Activated T-cell treated with anti-CD3 and anti-CD28 coated beads, Interleukin-2, amount 50 U/mL, for 24 hours (primary cell): ENCODE results near the gene GALNT9.
"Not testable (repeated sequence)": the region's sequence is repeated elsewhere in the genome, so short reads cannot be mapped to it uniquely, and the experiment has no call there.

ENCODE experiments used
- DNase-seq: peaks from one replicate; pipeline ENCODE4 v3.0.0-alpha.2; 2020
- H3K27ac Mint-ChIP-seq: 2 replicates; pipeline ENCODE4 v1.8.0; 2020; ENCODE audit warnings: mild to moderate bottlenecking, mixed read lengths
- H3K27me3 Mint-ChIP-seq: 2 replicates; pipeline ENCODE4 v1.8.0; 2020; ENCODE audit warnings: mixed read lengths
- H3K36me3 Mint-ChIP-seq: 2 replicates; pipeline ENCODE4 v1.8.0; 2020; ENCODE audit warnings: low read depth, mixed read lengths
- H3K4me1 Mint-ChIP-seq: 2 replicates; pipeline ENCODE4 v1.8.0; 2020; ENCODE audit warnings: low read depth, mixed read lengths
- H3K4me3 Mint-ChIP-seq: 2 replicates; pipeline ENCODE4 v1.8.0; 2020; ENCODE audit warnings: mild to moderate bottlenecking, moderate library complexity, mixed read lengths
- H3K9me3 Mint-ChIP-seq: 2 replicates; pipeline ENCODE4 v1.8.0; 2020; ENCODE audit warnings: mixed read lengths

The GALNT9 gene

DNA sequence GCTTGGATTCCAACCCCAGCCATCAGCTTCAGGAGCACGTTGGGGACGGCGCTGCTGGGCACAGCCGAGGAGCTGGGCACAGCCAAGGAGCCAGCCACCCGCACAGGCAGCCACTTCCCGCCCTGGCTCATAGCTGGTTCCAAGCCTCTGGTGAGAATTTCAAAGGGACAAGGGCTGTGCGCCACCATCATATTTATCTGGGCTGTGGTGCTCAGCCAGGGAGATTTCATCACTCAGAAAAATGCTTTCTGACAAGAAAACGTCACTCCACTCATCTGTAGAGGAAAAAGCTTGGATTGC, 66.4 kb downstream of the GALNT9 start:
- Mint-ChIP-seq H3K9me3 (no peaks in the 10 kb centered on the region), H3K36me3 (no peaks in the 10 kb centered on the region), H3K4me3 (no peak overlapping the region), H3K4me1 (no peaks in the 10 kb centered on the region), H3K27me3 (peaks cover 2% of the 10 kb centered on the region), H3K27ac (no peak overlapping the region)
- no peak for DNase-seq

DNA sequence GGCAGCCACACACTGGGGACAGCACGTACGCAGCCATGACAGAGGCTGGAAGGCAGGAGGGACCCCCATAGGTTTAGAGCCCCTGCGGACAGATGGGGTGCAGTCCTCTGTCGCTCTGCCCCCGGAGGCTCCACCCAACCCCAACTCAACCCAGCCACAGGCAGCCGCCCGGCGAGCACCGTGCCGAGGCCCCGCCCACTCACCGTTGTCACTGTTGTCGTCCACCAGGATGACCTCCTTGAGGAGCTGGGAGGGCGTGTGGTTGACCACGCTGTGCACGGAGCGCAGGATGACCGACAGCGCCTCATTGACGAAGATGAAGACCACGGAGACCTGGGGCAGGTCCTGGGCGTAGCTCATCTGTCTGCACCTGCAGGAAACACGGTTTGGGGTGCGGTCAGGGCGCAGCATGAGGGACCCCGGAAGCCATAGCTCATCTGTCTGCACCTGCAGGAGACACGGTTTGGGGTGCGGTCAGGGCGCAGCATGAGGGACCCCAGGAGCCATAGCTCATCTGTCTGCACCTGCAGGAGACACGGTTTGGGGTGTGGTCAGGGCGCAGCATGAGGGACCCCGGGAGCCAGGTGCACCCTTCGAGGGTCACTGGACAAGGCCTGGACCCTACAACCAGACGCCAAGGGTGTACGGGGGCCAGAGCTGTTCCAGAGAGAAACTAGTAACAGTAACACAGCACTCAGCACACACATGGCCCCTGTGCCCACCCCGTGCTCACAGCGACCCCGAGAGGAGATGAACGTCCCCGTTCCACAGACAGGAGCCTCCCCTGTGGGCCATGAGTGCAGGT, 66.9 kb downstream of the GALNT9 start:
- Mint-ChIP-seq H3K4me1 (no peaks in the 10 kb centered on the region), H3K27ac (no peak overlapping the region), H3K27me3 (peaks cover 2% of the 10 kb centered on the region), H3K4me3 (no peak overlapping the region), H3K36me3 (no peaks in the 10 kb centered on the region), H3K9me3 (no peaks in the 10 kb centered on the region)
- no peak for DNase-seq

DNA sequence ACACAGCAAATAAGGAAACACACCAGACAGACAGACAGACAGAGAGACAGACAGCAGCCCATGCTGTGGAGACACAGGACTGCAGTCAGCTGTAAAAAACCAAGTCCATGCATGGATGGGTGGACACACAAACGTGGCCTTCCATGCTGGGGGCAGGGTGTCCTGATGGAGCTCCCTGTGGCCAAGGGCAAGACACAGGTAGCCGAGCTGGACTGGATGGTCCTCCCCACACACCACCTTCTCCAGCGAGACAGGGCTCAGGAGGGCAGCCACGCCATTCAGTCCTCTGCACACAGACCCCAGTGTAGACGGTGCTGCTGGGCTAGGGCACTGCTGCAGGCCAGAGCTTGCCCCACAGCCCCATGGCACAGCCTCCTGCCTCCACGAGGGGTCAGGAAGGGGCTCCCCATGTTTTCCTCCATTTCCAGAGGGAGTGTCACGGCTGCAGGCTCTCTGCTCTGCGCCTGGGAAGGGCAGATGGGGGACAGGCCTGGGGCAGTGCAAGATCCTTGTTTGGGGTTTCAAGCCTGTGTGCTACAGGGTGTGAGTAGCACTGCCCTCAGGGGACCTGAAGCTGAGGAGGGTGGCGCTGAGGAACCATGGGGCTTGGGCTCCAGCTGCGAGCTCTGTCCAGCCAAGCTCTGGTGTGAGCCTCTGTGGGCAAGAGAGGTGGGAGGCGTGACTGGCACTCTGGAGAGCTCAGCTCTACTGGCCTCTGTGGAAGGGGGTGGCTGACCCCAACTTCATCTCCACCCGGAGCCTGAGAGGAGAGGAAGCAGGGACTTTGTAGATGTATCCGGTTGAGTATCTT, 67.9 kb downstream of the GALNT9 start:
- Mint-ChIP-seq H3K36me3 (no peaks in the 10 kb centered on the region), H3K4me1 (no peaks in the 10 kb centered on the region), H3K27me3 (peaks cover 2% of the 10 kb centered on the region), H3K27ac (no peak overlapping the region), H3K9me3 (no peaks in the 10 kb centered on the region), H3K4me3 (no peak overlapping the region)
- no peak for DNase-seq

DNA sequence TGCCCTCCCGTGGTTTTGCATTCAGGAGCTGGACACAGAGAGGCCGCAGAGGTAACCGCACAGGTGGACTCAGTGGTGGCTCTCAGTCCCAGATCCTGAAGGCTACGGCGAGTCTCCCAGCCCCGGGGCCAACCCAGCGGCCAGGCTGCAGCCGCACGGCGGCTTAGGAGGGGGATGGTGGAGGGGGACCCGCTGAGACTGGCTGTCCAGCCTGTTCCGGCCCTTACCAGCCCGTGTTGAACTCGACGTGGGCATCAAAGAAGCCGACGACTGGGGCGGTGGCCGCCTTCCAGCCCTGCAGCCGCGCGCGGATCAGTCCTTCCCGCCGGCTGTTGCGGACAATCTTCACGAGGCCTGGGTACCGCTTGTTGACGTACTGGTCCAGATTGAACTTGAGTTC, 68.7 kb downstream of the GALNT9 start:
- DNase-seq: no peak
- Mint-ChIP-seq H3K9me3 (no peaks in the 10 kb centered on the region), H3K4me3 (no peak overlapping the region), H3K27me3 (peaks cover 2% of the 10 kb centered on the region), H3K4me1 (no peaks in the 10 kb centered on the region), H3K36me3 (no peaks in the 10 kb centered on the region), H3K27ac (no peak overlapping the region)

DNA sequence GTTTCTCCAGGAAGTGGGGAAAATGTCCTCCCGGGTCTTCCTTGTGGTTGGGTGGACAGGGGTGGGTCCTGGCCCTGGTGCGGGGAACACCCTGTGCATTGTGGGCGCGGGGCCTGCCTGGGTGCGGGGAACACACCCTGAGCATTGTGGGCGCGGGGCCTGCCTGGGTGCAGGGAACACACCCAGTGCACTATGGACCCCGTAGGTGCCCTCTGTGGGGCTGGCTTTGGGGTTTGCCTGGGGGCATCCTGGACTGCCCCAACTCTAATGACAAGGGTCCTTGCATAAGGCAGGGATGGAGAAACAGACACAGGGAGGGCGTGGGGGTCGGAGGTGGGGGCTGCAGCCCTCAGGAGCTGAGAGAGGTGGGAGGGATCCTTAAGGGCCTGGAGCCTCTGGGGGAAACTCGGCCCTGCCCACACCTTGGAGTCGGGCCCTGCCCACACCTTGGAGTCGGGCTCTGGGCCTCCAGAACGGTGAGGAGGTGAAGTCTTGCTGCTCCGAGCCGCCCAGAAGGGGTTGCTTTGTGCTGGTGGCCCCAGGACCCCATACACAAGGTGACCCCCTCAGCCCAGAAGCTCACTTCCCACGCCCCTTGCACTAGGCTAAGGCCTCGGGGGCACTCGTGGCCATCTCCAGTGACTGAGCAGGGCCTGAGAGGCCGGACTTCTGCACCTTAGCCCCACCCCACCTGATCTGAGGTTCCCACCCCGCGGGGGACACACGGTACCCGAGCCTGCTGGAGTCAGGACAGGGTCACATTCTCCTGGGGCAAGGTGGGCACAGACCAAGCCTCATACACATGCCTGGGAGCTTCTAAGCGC, 69.3 kb downstream of the GALNT9 start:
- DNase-seq: no peak
- H3K4me1 Mint-ChIP-seq: no peaks in the 10 kb centered on the region
- no peak overlapping the region for H3K4me3 Mint-ChIP-seq
- no peak overlapping the region for H3K27ac Mint-ChIP-seq
- H3K27me3 Mint-ChIP-seq: peaks cover 2% of the 10 kb centered on the region
- no peaks in the 10 kb centered on the region for H3K36me3 Mint-ChIP-seq
- H3K9me3 Mint-ChIP-seq: no peaks in the 10 kb centered on the region

DNA sequence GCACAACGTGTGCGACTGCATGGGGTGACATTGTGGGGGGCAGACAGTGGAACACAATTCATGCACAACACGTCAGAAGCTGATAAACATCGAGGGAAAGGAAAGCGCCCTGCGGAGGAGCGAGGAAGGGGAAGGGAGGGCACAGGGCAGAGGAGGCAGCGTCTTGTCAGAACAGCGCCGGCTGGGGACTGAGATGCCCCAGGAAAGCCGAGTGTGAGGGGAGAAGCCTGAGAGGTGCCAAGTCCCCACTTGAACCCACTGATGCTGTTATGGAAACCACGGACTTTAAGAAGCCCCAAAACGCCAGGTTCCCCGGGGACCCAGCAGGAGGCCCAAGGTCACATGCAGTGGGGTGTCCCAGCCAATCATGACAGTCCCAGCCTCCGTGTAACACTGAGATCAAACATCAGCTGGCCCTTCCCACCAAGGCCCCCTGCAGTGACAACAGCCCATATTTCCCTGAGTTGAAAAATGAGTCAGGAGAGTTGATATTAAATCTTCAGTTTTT, 70.0 kb downstream of the GALNT9 start:
- DNase-seq: no peak
- Mint-ChIP-seq H3K4me3 (no peak overlapping the region), H3K27me3 (peaks cover 2% of the 10 kb centered on the region), H3K4me1 (no peaks in the 10 kb centered on the region), H3K27ac (no peak overlapping the region), H3K36me3 (no peaks in the 10 kb centered on the region), H3K9me3 (no peaks in the 10 kb centered on the region)

DNA sequence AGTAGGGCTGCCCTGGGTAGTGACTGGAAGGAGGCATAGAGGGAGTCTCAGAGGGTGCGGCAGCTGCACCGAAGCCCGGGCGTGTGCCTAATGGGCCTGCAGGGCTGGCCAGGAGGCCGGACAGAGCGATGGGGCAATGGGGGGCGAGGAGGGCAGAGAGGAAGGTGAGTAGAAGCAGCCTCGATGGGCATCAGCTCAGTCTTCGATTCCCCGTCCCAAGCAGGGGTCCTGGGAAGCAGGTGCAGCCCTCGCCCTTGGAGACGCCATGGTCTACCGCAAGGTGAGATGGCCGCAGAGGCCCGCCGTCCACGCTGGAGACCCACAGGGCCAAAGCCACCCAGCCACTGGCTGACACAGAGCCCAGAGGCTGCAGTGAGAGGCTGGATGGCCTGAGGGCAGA, 70.8 kb downstream of the GALNT9 start:
- no peak overlapping the region for H3K4me3 Mint-ChIP-seq
- H3K27ac Mint-ChIP-seq: no peak overlapping the region
- H3K36me3 Mint-ChIP-seq: no peaks in the 10 kb centered on the region
- H3K4me1 Mint-ChIP-seq: no peaks in the 10 kb centered on the region
- no peaks in the 10 kb centered on the region for H3K9me3 Mint-ChIP-seq
- peaks cover 2% of the 10 kb centered on the region for H3K27me3 Mint-ChIP-seq
- DNase-seq: no peak

DNA sequence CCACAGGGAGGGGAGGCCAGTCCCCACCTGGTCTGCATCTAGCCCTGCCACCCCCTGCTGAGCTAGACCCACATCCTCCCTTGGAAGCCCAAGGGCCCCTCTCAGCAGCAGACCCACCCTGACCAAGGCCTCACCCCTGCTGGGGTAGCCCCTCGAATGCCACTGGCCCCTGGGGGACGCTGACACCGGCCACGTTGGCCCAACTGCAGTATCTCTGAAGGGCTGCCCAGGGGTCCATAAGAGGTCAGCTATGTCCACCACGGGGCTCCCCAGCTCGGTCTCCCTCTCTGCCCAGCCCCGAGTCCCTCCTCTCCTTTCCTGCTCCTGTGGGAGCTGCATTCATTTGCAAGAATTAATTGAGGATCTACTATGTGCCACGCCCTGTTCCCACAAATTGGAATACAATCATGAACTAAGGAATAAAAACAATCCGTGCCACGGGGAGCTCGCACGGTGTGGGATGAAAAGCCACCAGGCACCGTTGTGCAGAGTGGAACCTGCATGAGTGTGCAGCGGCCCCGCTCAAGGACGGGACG, 71.4 kb downstream of the GALNT9 start:
- H3K27me3 Mint-ChIP-seq: peaks cover 2% of the 10 kb centered on the region
- no peak overlapping the region for H3K4me3 Mint-ChIP-seq
- no peak overlapping the region for H3K27ac Mint-ChIP-seq
- DNase-seq: no peak
- H3K36me3 Mint-ChIP-seq: no peaks in the 10 kb centered on the region
- H3K4me1 Mint-ChIP-seq: no peaks in the 10 kb centered on the region
- H3K9me3 Mint-ChIP-seq: no peaks in the 10 kb centered on the region

DNA sequence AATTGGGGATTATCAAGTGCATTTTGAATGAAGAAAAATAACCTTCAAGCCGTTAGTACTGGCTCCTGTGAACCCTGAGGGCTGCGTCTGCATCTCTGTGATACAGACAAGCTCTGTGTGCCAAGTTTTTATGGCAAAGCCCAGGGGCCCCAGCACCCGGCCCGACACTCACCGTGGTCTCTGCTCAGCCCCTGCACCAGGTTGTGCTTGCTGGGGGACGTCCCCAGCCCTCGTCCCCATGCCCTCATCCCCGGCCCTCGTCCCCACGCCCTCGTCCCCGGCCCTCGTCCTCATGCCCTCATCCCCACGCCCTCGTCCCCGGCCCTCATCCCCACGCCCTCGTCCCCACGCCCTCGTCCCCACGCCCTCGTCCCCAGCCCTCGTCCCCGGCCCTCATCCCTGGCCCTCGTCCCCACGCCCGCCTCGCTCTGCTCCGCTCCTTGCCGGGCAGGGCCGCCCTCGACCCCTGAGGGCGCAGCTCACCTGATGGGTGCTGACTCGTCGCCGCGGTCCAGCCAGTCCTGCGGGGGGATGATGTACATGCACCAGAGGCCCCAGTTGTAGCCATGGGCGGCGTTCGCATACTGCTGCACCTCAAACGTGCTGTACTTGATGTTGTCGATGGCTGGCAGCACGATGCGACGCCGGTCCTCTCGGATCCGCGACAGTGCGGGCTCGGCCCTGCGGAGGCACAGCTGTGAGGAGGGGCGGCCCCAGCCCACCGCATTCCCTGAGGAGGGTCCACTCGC, 72.0 kb downstream of the GALNT9 start:
- no peaks in the 10 kb centered on the region for H3K4me1 Mint-ChIP-seq
- no peaks in the 10 kb centered on the region for H3K9me3 Mint-ChIP-seq
- DNase-seq: no peak
- no peak overlapping the region for H3K4me3 Mint-ChIP-seq
- H3K36me3 Mint-ChIP-seq: no peaks in the 10 kb centered on the region
- H3K27ac Mint-ChIP-seq: no peak overlapping the region
- H3K27me3 Mint-ChIP-seq: peaks cover 2% of the 10 kb centered on the region

DNA sequence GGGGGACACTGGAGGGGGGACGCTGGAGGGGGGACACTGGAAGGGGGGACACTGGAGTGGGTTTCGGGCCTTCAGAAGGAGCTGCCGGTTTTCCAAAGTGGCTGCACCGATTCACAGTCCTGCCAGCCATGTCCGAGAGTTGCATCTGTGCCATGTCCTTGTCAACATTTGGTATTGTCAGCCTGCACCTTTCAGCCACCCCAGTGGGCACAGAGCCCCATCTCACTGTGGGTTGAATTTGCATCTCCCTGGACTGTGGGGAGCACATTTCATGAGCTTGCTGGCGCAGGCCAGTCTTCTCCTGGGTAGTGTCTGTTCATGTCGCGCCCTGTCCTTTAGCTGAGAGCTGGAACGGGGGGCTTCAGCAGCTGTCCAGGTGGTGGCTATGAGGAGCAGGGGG, 72.7 kb downstream of the GALNT9 start:
- DNase-seq: no peak
- no peak overlapping the region for H3K27ac Mint-ChIP-seq

DNA sequence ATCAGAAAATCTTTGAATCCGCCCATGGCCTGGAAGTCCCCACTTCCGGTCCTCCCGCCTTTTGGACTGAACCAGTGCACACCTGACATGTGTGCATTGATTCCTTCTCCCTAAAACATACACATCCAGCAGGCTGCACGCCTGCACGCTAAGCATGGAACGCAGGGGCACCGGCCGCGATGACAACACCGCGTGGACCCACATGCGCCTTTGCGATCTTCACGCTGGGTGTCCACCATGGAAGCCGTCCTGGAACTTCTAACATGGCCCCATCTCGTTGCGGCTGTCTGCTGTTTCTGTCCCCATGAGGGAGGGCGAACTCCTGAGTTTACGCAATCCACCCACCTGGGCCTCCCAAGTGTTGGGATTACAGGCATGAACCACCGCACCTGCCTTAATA, 73.7 kb downstream of the GALNT9 start:
- Mint-ChIP-seq H3K27me3 (no peaks in the 10 kb centered on the region), H3K4me1 (no peaks in the 10 kb centered on the region), H3K36me3 (no peaks in the 10 kb centered on the region), H3K9me3 (no peaks in the 10 kb centered on the region), H3K4me3 (no peak overlapping the region), H3K27ac (no peak overlapping the region)
- no peak for DNase-seq

More for the DNA sequence above, 72.7 kb downstream of the GALNT9 start:
- Mint-ChIP-seq H3K9me3 (no peaks in the 10 kb centered on the region), H3K4me3 (no peak overlapping the region), H3K27me3 (peaks cover 2% of the 10 kb centered on the region), H3K36me3 (no peaks in the 10 kb centered on the region), H3K4me1 (no peaks in the 10 kb centered on the region)

DNA sequence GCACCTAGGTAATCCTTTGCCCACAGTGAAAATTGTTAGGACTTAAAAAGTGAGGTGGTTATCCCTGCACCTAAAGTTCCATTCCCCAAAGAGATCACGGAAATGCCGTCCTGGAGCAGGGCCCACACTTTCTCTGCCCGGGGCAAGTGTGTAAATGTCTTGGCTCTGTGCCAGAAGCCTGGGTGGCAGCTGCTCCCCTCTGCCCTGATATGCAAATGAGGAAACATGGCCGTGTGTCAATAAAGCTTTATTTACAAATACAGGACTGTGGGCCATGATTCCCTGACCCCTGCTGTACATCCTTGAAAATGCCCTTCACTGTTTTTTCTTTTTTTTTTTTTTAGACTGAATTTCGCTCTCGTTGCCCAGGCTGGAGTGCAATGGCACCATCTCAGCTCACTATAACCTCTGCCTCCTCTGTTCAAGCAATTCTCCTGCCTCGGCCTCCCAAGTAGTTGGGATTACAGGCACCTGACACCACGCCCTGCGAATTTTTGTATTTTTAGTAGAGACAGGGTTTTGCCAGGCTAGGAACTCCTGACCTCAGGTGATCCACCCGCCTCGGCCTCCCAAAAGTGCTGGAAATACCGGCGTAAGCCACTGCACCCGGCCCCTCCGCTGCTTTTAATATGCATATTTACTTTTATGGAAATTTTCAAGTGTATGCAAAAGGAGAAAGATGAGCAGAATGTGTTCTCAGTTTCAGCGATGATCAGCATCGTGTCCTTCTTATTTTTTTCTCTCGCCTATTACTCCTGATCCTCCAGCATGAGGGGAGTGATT, 75.5 kb downstream of the GALNT9 start:
- Mint-ChIP-seq H3K36me3 (no peaks in the 10 kb centered on the region), H3K4me3 (no peak overlapping the region), H3K4me1 (no peaks in the 10 kb centered on the region), H3K9me3 (no peaks in the 10 kb centered on the region), H3K27me3 (no peaks in the 10 kb centered on the region), H3K27ac (no peak overlapping the region)
- no peak for DNase-seq

DNA sequence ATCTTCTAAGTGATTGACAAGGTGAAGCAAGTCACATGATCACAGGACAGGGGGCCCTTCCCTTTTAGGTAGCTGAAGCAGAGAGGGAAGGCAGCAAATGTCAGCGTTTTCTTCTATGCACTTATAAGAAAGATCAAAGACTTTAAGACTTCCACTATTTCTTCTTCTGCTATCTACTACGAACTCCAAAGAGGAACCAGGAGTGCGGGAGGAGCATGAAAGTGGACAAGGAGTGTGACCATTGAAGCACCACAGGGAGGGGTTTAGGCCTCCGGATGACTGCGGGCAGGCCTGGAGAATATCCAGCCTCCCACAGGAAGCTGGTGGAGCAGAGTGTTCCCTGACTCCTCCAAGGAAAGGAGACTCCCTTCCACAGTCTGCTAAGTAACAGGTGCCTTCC, 76.4 kb downstream of the GALNT9 start:
- H3K27me3 Mint-ChIP-seq, H3K4me3 Mint-ChIP-seq, H3K9me3 Mint-ChIP-seq, H3K27ac Mint-ChIP-seq, DNase-seq, H3K36me3 Mint-ChIP-seq, H3K4me1 Mint-ChIP-seq: not testable (repeated sequence)
